Activated naive CD8-positive, alpha-beta T cell (primary cell): ENCODE data around the gene MMP25.

Experiments used
- H3K27ac Mint-ChIP-seq: one replicate; pipeline ENCODE4 v1.8.0; 2021; ENCODE audit warnings: mixed read lengths
- H3K27me3 Mint-ChIP-seq: one replicate; pipeline ENCODE4 v1.8.0; 2021; ENCODE audit warnings: mixed read lengths
- H3K36me3 Mint-ChIP-seq: one replicate; pipeline ENCODE4 v1.8.0; 2021; ENCODE audit warnings: mixed read lengths
- H3K4me1 Mint-ChIP-seq: one replicate; pipeline ENCODE4 v1.8.0; 2021; ENCODE audit warnings: low read depth, mixed read lengths
- H3K4me3 Mint-ChIP-seq: one replicate; pipeline ENCODE4 v1.8.0; 2021; ENCODE audit warnings: mild to moderate bottlenecking, mixed read lengths
- H3K9me3 Mint-ChIP-seq: one replicate; pipeline ENCODE4 v1.8.0; 2021; ENCODE audit warnings: low read depth, mixed read lengths

Gene MMP25, protein sequence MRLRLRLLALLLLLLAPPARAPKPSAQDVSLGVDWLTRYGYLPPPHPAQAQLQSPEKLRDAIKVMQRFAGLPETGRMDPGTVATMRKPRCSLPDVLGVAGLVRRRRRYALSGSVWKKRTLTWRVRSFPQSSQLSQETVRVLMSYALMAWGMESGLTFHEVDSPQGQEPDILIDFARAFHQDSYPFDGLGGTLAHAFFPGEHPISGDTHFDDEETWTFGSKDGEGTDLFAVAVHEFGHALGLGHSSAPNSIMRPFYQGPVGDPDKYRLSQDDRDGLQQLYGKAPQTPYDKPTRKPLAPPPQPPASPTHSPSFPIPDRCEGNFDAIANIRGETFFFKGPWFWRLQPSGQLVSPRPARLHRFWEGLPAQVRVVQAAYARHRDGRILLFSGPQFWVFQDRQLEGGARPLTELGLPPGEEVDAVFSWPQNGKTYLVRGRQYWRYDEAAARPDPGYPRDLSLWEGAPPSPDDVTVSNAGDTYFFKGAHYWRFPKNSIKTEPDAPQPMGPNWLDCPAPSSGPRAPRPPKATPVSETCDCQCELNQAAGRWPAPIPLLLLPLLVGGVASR

DNA sequence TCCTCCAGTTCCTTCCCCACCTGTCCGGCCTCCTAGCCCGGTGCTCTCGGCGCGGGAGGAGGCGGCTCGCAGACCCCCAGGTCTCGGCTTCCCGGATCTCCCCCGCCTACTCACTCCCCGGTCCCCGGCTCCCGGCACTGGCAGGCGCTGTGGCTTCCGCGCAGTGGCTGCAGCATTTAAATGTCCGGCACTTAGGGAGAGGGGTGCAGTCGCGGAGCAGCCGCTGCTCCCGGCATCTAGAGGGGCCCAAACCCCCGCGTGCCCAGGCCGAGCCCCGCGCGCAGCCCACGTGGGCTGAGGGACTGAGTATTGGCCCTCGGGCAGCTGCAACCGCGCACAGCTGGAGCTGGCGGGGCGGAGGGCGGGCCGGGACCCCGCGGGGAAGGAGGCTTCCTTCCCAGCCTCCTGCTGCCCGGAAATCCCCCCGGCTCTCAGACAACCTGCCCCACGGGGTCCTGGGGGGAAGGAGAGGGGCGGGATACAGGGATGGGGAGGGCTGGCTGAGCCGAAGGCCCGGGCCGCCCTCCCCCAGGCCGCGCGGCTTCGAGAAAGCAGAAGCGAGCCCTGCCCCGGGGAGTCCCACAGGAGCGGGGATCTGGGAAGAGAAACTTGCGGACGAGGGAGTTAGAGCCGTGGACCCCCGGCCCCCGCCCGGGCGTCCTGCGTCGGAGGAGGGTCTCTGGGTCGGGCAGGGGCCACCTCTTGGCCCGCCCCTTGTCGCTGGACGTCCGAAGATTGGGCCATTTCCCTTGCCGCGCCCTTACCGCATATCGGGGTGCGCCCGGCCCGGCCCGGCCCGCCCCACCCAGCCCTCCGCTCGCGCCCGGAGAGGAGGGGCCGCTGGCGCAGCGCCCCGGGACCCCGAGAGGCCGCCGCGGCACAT, at the start of gene MMP25:
Gene MMP25 (plus strand): TSS at position 804 of the 883 bp plus-strand sequence. CDS start 357 bp downstream, outside the sequence.
- Mint-ChIP-seq H3K9me3 (no peaks in the 10 kb centered on the region), H3K36me3 (no peaks in the 10 kb centered on the region), H3K4me1 (peaks cover 20% of the 10 kb centered on the region), H3K4me3 (peak within 1 kb of the TSS; percentile 80), H3K27ac (no peak within 1 kb of the TSS), H3K27me3 (peaks cover 10% of the 10 kb centered on the region)

- Mint-ChIP-seq H3K9me3 (no peaks in the 10 kb centered on the region), H3K27ac (no peak overlapping the region), H3K27me3 (no peaks in the 10 kb centered on the region), H3K4me3 (no peak overlapping the region), H3K36me3 (no peaks in the 10 kb centered on the region), H3K4me1 (peaks cover 3% of the 10 kb centered on the region)
These were observed 46.4 kb upstream of the MMP25 start for GRCh38 chr16:2999929-3000328.

- no peaks in the 10 kb centered on the region for H3K9me3 Mint-ChIP-seq
- no peaks in the 10 kb centered on the region for H3K27me3 Mint-ChIP-seq
- no peak overlapping the region for H3K4me3 Mint-ChIP-seq
These were observed 45.8 kb upstream of the MMP25 start for GRCh38 chr16:3000540-3000939.

DNA sequence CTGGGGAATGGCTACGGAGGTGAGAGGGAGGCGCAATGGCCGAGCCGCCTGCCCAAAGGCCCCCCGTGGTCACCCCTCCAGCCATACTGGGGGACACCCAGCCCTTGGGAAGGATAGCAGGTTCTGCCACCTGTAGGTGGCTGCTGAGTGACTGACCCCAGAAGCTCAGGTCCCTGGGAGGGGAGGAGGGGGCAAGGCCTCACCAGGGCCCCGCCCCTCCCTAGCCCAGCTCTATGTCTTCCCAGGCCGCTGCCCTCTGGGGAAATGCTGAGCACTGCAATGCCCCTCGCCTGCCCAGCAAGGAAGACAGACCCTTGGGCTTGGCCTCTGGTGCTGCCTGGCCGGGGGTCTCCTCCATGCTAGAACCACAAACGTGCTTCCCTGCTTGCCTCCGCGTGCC, 45.0 kb upstream of the MMP25 start:
- no peak overlapping the region for H3K27ac Mint-ChIP-seq
- no peaks in the 10 kb centered on the region for H3K9me3 Mint-ChIP-seq

More at GRCh38 chr16:3000540-3000939, 45.8 kb upstream of the MMP25 start:
- Mint-ChIP-seq H3K36me3 (no peaks in the 10 kb centered on the region), H3K27ac (no peak overlapping the region), H3K4me1 (peaks cover 4% of the 10 kb centered on the region)

DNA sequence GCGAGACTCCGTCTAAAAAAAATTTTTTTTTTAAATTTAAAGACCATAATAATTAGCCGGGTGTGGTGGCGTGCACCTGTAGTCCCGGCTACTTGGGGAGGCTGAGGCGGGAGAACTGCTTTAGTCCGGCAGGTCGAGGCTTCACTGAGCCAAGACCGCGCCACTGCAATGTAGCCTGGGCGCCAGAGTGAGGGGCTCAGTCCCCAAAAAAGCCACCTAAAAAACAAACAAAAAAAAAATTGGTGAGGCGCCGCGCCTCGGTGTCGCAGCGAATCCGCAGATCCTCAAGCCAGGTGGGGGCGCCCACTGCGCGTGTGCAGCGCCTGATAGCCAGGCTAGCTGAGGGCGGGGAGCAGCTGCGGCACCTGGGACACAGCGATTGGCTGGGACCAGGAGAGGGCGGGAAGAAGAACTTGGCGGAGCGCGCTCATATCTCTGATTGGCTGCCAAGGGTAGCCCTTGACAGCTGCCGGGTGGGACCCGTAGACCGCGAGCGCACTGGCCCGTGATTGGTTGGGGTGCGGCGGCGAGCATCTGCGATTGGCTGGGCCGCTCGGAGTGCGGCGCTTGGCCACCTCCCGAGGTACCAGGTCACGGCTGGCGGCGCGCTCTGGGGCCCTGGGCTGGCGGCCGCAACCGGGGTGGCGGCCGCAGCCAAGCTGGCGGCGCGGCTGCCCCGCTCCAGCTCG, 42.6 kb upstream of the MMP25 start:
- Mint-ChIP-seq H3K36me3 (no peaks in the 10 kb centered on the region), H3K4me1 (peaks cover 26% of the 10 kb centered on the region), H3K27ac (no peak overlapping the region), H3K27me3 (no peaks in the 10 kb centered on the region), H3K4me3 (peak overlapping the region; percentile 78), H3K9me3 (no peaks in the 10 kb centered on the region)

More for the DNA sequence above, 45.0 kb upstream of the MMP25 start:
- H3K36me3 Mint-ChIP-seq: no peaks in the 10 kb centered on the region
- no peak overlapping the region for H3K4me3 Mint-ChIP-seq
- H3K4me1 Mint-ChIP-seq: peaks cover 4% of the 10 kb centered on the region
- H3K27me3 Mint-ChIP-seq: no peaks in the 10 kb centered on the region

- H3K36me3 Mint-ChIP-seq: no peaks in the 10 kb centered on the region
- no peaks in the 10 kb centered on the region for H3K9me3 Mint-ChIP-seq
- no peaks in the 10 kb centered on the region for H3K27me3 Mint-ChIP-seq
- no peak overlapping the region for H3K27ac Mint-ChIP-seq
- no peak overlapping the region for H3K4me3 Mint-ChIP-seq
- peaks cover 29% of the 10 kb centered on the region for H3K4me1 Mint-ChIP-seq
These were observed 42.0 kb upstream of the MMP25 start for GRCh38 chr16:3004319-3004718.

- Mint-ChIP-seq H3K27me3 (no peaks in the 10 kb centered on the region), H3K27ac (no peak overlapping the region), H3K4me1 (peaks cover 29% of the 10 kb centered on the region), H3K9me3 (no peaks in the 10 kb centered on the region), H3K4me3 (peak overlapping the region; percentile 58), H3K36me3 (no peaks in the 10 kb centered on the region)
These were observed 41.5 kb upstream of the MMP25 start for GRCh38 chr16:3004781-3005284.

DNA sequence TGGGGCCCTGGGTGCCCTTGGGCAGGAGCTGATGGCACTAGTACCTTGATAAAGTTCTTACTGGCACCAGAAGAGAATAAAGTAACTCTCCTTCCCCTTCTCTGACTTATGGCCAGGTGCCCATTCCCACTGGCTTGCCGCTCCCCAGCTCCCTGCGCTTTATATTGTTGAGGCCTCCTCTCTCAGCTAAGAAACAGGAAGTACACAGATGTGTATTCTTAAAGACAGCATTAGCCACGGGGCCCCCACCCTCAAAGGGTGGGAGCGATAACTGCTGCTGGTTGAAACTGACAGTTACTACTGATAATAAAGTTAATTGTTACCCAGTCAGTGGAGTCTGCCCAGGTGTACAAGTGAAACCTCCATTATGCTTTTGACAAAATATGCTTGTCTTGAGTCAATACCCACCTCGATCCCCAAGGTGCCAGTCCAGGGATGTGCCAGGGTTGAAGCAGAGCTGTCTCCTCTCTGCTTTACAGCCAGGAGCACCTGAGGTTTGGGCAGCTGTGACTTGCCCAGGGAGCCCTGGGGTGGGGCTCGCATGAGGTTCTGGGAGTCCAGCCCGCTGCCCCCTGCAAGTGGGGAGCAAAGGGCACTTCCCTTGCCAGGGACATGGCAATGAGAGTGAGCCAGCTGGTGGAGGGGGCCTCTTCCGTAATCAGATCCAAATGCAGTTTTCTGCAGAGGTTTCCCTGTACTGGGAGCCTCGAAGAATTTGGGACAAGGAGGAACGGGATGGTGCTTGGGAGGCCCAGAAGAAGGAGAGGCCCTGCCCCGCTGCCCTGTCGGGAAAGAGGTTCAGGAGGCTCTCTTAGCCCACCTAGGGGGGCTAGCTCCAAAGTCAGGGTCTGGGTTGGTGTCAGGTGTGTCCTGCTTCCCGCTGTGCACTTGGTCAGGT, 39.1 kb upstream of the MMP25 start:
- Mint-ChIP-seq H3K9me3 (no peaks in the 10 kb centered on the region), H3K4me1 (peaks cover 30% of the 10 kb centered on the region), H3K27me3 (no peaks in the 10 kb centered on the region), H3K36me3 (no peaks in the 10 kb centered on the region), H3K4me3 (peak overlapping the region; percentile 65), H3K27ac (no peak overlapping the region)

DNA sequence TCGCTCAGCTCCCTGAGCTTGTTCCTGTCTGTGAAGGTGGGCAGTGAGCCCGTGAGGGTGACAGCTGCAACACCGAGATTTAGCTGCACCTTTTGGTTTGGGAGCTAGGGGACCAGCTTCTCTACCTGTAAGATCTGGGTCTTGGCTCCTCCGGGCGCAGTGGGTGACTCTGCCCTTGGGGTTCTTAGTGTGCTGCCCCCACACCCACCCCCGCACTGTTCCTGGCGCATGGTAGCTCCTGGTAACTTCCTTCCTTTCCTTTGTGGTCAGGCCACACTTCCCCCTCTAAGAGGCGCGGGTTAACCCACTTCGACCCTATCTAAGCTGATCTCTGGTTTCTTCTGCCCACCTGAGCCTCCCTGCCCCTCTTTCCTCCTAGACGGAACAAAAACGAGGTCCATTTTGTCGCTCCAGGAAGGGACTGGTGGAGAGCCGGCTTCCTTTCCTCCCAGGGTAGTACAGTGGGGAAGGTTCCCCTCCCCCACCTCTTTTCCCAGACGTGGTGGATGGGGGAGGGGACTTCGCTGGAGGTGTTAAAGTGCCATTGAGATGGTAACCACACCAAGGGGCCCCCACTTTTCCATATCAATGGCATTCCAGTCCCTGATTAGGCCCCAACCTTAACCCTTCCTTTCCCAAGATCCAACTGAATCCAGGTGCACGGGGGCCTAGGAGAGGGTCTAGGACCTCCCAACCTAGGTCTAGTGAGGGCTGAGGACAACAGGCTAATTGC, 38.2 kb upstream of the MMP25 start:
- no peaks in the 10 kb centered on the region for H3K36me3 Mint-ChIP-seq
- peak overlapping the region; percentile 65 for H3K4me3 Mint-ChIP-seq
- no peaks in the 10 kb centered on the region for H3K27me3 Mint-ChIP-seq
- no peak overlapping the region for H3K27ac Mint-ChIP-seq
- no peaks in the 10 kb centered on the region for H3K9me3 Mint-ChIP-seq
- peaks cover 30% of the 10 kb centered on the region for H3K4me1 Mint-ChIP-seq

DNA sequence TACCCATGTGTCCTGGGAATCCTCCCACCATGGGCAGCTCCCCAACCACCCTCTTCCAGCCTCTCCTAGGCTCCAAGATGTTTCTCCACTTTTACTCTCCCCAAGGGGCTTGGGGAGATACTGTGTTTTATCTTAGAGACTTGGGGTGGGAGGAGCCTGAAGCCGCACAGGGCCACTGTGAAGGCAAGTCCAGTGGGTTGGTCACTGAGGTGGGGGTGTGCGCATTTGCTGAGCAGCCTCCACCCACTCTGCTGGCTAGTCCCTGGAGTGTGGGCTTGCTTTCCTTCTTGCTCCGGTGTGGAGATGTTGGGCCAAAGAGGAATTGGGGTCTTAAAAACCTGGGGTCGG, 37.7 kb upstream of the MMP25 start:
- Mint-ChIP-seq H3K36me3 (no peaks in the 10 kb centered on the region), H3K27me3 (no peaks in the 10 kb centered on the region), H3K27ac (no peak overlapping the region), H3K9me3 (no peaks in the 10 kb centered on the region), H3K4me3 (peak overlapping the region; percentile 65), H3K4me1 (peaks cover 30% of the 10 kb centered on the region)

DNA sequence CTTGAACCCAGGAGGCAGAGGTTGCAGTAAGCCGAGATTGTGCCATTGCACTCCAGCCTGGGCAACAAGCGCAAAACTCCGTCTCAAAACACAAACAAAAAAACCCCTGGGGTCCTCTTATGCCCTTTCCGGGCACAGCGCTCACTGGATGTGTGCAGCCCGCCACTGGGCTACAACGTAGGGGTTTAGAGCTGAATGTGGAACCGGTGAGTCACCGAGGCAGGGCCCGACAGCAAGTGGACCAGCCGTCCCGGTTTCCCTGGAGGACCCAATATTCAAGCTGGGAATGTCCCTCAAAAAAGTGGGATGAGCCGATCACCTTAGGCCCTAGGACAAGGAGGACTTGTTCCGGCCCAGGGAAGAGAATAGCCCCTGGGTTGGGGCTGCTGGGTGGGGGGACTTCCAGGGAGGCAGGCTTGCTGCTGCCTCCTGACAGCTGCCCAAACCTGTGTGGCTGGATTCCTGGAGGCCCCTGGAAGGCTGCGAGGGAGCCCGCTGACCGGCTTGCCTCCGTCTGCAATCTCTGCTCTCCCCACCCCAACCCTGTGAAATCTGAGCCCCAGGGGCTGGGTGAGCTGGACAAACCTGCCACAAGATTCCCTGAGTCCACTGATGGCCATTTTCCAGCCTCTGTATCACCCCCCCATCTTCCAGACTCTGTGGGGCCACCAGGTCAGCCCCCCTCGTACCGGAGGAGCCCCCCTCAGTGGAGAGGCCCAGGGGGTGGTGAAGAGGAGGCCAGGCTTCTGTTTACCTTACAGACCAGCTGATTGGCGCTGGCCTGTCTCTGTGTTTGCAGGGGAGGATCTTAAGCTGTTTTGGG, 36.6 kb upstream of the MMP25 start:
- Mint-ChIP-seq H3K27ac (no peak overlapping the region), H3K27me3 (no peaks in the 10 kb centered on the region), H3K4me3 (no peak overlapping the region), H3K9me3 (no peaks in the 10 kb centered on the region), H3K4me1 (peaks cover 29% of the 10 kb centered on the region), H3K36me3 (no peaks in the 10 kb centered on the region)

GRCh38 chr16:3010510-3010909, 35.9 kb upstream of the MMP25 start:
- no peaks in the 10 kb centered on the region for H3K27me3 Mint-ChIP-seq
- no peak overlapping the region for H3K27ac Mint-ChIP-seq
- H3K4me3 Mint-ChIP-seq: no peak overlapping the region
- no peaks in the 10 kb centered on the region for H3K9me3 Mint-ChIP-seq
- no peaks in the 10 kb centered on the region for H3K36me3 Mint-ChIP-seq
- peaks cover 26% of the 10 kb centered on the region for H3K4me1 Mint-ChIP-seq

DNA sequence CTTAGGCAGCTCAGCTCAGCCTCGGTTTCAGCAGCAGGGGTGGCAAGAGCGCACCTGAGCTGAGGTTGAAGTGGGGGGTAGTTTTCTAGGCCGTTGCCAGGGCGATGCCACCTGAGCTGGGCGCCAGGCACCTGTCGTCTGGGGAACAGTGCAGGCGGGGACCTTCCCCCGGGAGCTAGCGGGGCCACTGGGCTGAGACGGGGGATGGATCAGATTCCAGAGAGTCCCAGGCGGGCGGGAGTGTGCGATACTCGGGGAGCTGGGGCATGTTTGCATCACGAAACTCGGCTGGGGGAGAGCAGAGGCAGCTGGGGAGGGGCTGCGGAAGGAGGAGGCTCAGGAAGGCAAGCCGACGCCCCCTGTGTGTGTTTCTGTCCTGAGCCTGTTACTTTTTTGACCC, 34.1 kb upstream of the MMP25 start:
- H3K9me3 Mint-ChIP-seq: no peaks in the 10 kb centered on the region
- H3K4me3 Mint-ChIP-seq: no peak overlapping the region
- H3K27me3 Mint-ChIP-seq: no peaks in the 10 kb centered on the region
- H3K36me3 Mint-ChIP-seq: no peaks in the 10 kb centered on the region
- H3K4me1 Mint-ChIP-seq: peaks cover 19% of the 10 kb centered on the region
- no peak overlapping the region for H3K27ac Mint-ChIP-seq
